HG03060 (cell line): Measurements from ENCODE around the gene CFAP410.

Experiments used
- ATAC-seq: cut with Tn5 transposase; IDR thresholded peaks from one replicate; pipeline ENCODE4 v1.9.1; 2021; ENCODE audit warnings: low read depth, moderate number of reproducible peaks; ENCODE audit not compliant: unreplicated experiment

Gene CFAP410

GRCh38 chr21:44332965-44333364 is 6.2 kb downstream of the CFAP410 start:
- ATAC-seq: no peak

GRCh38 chr21:44332383-44332782 is 6.8 kb downstream of the CFAP410 start:
- ATAC-seq: no peak

- no peak for ATAC-seq
Observed at GRCh38 chr21:44331650-44332307, 7.4 kb downstream of the CFAP410 start.

- ATAC-seq: no peak
Observed at GRCh38 chr21:44331209-44331608, 8.0 kb downstream of the CFAP410 start.

GRCh38 chr21:44330698-44331097 is 8.5 kb downstream of the CFAP410 start:
- ATAC-seq: no peak

GRCh38 chr21:44329971-44330681 is 9.1 kb downstream of the CFAP410 start:
- ATAC-seq: no peak

GRCh38 chr21:44329086-44329889 is 9.9 kb downstream of the CFAP410 start:
- ATAC-seq: no peak

GRCh38 chr21:44328242-44328895 is 10.8 kb downstream of the CFAP410 start:
- no peak for ATAC-seq

- ATAC-seq: no peak
Observed at GRCh38 chr21:44327603-44327974, 11.6 kb downstream of the CFAP410 start.

- no peak for ATAC-seq
Observed at GRCh38 chr21:44326716-44327602, 12.2 kb downstream of the CFAP410 start.

GRCh38 chr21:44326272-44326647 is 12.9 kb downstream of the CFAP410 start:
- no peak for ATAC-seq

- ATAC-seq: no peak
Observed at GRCh38 chr21:44325386-44326271, 13.6 kb downstream of the CFAP410 start.

GRCh38 chr21:44324854-44325107 is 14.4 kb downstream of the CFAP410 start:
- no peak for ATAC-seq

GRCh38 chr21:44324106-44324853 is 14.9 kb downstream of the CFAP410 start:
- no peak for ATAC-seq

- ATAC-seq: no peak
Observed at GRCh38 chr21:44323591-44323990, 15.6 kb downstream of the CFAP410 start.

- no peak for ATAC-seq
Observed at GRCh38 chr21:44322621-44323325, 16.4 kb downstream of the CFAP410 start.

GRCh38 chr21:44321846-44322450 is 17.2 kb downstream of the CFAP410 start:
- no peak for ATAC-seq

GRCh38 chr21:44320847-44321246 is 18.3 kb downstream of the CFAP410 start:
- ATAC-seq: no peak
